ENCODE measurements around the gene UMAD1.

Gene UMAD1

DNA sequence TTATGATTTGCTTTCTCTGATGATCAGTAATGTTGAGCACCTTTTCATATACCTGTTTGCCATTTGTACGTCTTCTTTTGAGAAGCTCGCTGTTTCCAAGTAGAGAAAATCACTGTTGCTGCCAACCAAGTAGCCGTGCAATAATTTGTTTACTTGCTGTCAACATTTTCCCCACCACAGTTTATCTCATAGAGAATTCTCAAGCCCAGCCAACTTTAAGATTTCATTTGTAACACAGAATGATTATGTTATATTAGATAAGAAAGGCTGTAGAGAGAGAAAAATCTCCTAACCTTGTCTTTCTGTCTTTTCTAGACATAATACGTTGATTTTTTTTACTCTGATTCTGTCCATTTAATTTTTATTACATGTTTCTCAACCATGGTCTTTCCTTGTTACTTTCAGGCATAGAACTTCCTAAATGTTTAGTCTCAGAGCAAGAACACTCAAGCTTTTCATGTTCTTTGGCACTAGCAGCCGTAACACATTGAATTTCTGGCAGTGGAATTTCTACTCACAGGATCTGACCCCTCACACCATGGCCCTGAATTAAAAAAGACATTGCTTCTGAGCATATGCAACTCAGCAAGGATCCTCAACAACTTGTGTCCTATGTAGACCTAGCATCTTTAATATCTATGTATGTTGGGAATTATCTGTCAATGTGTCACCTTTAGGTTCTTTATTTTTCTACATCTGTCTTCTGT is 54.7 kb downstream of the UMAD1 start:
- DNase-seq = no peak

GRCh38 chr7:7696458-7697119 is 56.0 kb downstream of the UMAD1 start:
- DNase-seq = no peak

DNA sequence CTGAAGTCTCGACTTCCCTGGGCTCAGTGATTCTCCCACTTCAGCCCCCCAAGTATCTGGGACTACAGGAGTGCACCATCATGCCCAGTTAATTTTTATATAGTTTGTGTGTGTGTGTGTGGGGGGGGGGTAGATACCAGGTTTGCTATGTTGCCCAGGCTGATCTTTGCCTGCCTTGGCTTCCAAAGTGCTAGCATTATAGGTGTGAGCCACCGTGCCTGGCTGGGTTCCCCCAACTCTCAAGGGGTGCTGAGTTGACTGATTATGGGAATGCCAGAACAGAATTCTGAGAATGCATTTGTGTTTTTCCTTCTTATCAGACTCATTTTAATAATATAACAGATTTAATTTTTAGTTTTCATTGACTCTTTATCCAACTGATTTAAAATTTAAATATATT is 58.4 kb downstream of the UMAD1 start:
- DNase-seq = no peak

- no peak for DNase-seq
These were observed 58.8 kb downstream of the UMAD1 start for GRCh38 chr7:7699380-7699779.

DNA sequence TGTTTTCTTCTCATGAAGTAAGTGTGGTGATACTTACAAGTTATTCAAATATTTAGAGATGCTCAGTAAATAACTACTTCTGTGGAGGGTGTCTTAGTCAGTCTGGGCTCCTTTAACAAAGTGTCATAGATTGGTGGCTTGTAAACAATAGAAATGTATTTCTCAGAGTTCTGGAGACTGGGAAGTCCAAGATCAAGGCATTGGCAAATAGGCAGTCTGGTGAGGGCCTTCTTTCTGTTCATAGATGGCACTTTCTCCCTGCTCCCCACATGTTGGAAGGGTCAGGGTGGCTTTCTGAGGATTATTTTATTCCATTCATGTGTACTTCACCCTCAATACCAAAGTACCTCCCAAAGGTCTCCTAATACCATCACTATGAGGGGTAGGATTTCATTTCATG is 59.4 kb downstream of the UMAD1 start:
- no peak for DNase-seq

- no peak for DNase-seq
These were observed 61.0 kb downstream of the UMAD1 start for GRCh38 chr7:7701527-7701926.

GRCh38 chr7:7702826-7703225 is 62.3 kb downstream of the UMAD1 start:
- no peak for DNase-seq

- DNase-seq = no peak
These were observed 62.9 kb downstream of the UMAD1 start for GRCh38 chr7:7703427-7703826.

- DNase-seq = no peak
These were observed 64.3 kb downstream of the UMAD1 start for GRCh38 chr7:7704867-7705266.

DNA sequence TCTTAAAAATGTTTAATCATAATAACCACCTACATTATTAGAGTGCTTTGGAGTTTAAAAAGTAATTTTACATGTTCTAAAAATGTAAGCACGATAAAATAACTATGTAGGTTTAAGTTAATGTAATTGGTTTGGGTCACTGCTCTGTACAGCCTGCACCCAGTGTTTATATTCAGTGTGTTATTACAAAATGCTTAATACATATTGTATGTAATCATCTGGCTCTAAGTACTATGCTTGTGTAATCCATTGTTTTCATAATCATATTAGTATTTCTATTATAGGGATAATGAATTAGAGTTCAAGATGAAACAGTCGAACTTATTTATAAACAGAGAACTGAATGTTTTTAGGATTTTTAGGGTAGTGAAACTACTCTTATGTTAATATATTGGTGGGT is 64.8 kb downstream of the UMAD1 start:
- no peak for DNase-seq

DNA sequence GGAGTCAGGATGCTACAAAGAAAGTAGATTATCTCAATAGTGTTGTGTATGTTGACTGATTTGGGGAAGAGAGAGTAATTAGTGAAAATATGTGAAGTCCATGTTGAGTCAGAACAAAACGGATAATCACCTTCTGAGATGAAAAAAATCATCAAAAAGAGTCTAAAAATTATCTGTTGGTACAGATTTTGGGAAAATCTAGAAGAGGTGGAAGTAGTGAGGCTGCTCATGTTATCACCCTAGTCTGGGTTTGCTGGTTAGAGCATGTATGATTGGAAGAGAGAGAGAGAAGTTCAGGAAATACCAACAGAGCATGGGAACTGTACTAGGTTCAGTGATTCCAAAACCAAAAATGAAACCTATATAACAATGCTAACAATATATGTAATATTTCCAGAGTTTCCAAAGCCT is 65.6 kb downstream of the UMAD1 start:
- DNase-seq = no peak

- DNase-seq = no peak
These were observed 66.1 kb downstream of the UMAD1 start for GRCh38 chr7:7706556-7707172.

DNA sequence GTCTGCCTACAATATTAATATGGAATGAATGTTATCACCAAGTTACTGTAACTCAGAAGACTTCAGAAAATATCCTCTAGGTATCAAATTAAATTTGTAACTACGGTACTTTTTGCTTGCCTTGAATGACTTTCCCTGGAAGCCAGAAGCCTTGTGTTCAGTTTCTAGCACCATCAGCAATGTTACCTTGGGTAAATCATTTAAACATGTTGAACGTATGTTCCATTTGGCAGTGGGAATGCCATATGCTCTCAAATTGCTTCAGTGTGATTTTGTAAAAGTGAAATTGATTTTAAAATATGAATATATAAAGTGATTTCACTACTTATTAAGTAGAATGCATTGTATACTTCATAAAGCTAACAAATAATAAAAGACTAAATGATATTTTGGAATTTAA is 66.7 kb downstream of the UMAD1 start:
- no peak for DNase-seq

DNA sequence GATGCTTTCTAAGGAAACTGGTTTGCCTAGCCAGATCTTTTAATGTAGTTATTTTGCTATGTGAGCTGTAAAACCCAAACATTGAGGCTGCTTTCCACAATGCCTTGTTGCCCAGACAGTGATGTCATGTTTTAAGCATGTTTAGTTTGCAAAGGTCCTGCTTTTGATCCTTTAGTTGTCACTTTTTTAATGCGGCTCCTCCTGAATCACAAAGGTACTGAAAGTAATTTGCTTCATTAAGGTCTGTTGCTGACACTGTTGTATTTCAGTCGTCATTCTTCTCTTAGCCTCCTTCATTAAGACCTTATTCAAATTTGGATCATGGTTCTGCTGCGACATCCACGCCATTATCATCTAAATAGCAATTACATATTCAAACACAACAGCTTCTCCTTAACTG is 67.3 kb downstream of the UMAD1 start:
- no peak for DNase-seq

- no peak for DNase-seq
These were observed 68.7 kb downstream of the UMAD1 start for GRCh38 chr7:7709291-7709690.

DNA sequence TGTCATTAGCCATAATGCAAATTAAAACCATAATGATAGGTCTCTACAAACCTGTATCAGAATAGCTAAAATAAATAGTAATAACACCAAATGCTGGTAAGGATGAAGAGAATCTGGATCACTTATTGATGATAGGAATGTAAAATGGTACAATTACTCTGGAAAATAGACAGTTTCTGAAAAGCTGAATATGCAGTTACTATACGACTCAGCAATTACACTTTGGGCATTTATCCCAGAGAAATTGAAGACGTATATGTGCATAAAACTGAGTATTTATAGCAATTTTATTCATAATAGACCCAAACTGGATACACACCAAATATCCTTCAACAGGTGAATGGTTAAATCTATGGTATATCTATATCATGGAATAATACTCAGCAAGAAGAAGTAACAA is 69.9 kb downstream of the UMAD1 start:
- DNase-seq = no peak

GRCh38 chr7:7713730-7714129 is 73.2 kb downstream of the UMAD1 start:
- no peak for DNase-seq

DNA sequence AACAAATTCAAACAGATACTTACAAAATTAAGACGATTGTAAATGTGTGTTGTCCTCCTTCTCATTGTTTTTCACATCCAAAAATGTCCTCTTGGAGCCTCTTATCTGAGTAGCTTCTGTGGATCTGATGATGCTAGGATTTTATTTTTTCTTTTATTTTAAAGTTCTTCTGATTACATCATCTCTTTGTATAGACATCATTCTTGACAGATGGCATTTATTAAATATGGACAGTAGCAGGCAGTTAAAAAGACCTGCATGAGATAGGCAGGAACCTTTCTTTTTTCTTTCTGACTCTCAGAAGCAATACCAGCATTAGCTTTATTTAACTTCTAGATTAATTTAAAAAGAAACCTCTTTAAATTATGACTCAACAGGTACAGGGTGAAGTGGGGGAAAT is 77.9 kb downstream of the UMAD1 start, which contains the start of gene RPA3:
RPA3 (minus strand) TSS at position 116 of the 400 bp plus-strand sequence. CDS start 78,189 bp downstream, outside the sequence.
- no peak for DNase-seq

- DNase-seq = no peak
These were observed 78.7 kb downstream of the UMAD1 start for GRCh38 chr7:7719236-7719635.

GRCh38 chr7:7720193-7720592 is 79.6 kb downstream of the UMAD1 start:
- DNase-seq = no peak

GRCh38 chr7:7720750-7721621 is 80.4 kb downstream of the UMAD1 start:
- DNase-seq = no peak

- DNase-seq = no peak
These were observed 91.2 kb downstream of the UMAD1 start for GRCh38 chr7:7731732-7732131.

- no peak for DNase-seq
These were observed 92.2 kb downstream of the UMAD1 start for GRCh38 chr7:7732621-7733281.
